Fibroblast of lung (primary cell): ENCODE results near the gene DLX2. TPM values are rescaled to one million over a fixed set of nuclear protein-coding genes. Genes with fewer than 3 reads are reported as not detected.
"Not testable (repeated sequence)": the region's sequence is repeated elsewhere in the genome, so short reads cannot be mapped to it uniquely, and the experiment has no call there.

Experiments used
- DNase-seq, 2 donors: peaks; one replicate each; pipeline versions ENCODE4 v3.0.0 to v3.0.0-alpha.2; 2010; ENCODE audit warnings: low read depth in 2 of 2
- H2AFZ ChIP-seq: 2 replicates; pipeline ENCODE4 v1.5.1; 2012; ENCODE audit warnings: low read length, control low read depth, inconsistent platforms
- H3K27ac ChIP-seq: 2 replicates; pipeline ENCODE4 v1.5.1; 2011; ENCODE audit warnings: low read length, control low read depth; ENCODE audit not compliant: insufficient read depth
- H3K27me3 ChIP-seq: 2 replicates; pipeline ENCODE4 v1.5.1; 2011; ENCODE audit warnings: mild to moderate bottlenecking, low read length; ENCODE audit not compliant: control insufficient read depth, insufficient read depth
- H3K36me3 ChIP-seq: 2 replicates; pipeline ENCODE4 v1.5.1; 2011; ENCODE audit warnings: low read length; ENCODE audit not compliant: control insufficient read depth, insufficient read depth
- H3K4me1 ChIP-seq: 2 replicates; pipeline ENCODE4 v1.5.1; 2011; ENCODE audit warnings: low read length; ENCODE audit not compliant: control insufficient read depth, insufficient read depth; ENCODE audit errors: extremely low read depth
- H3K4me2 ChIP-seq: 2 replicates; pipeline ENCODE4 v1.5.1; 2011; ENCODE audit warnings: low read length, control low read depth; ENCODE audit not compliant: insufficient read depth; ENCODE audit errors: extremely low read depth
- H3K4me3 ChIP-seq, 4 experiments: fragments of 200-600 bp in 1 of 4; sonication (generic) in 1 of 4; replicated peaks in 1 of 4; 2 replicates each; pipeline ENCODE4 v1.5.1; 2011 to 2016; ENCODE audit warnings: low read length in 4 of 4, low read depth in 3 of 4, mild to moderate bottlenecking in 3 of 4, control low read depth in 2 of 4, inconsistent platforms in 1 of 4, mixed read lengths in 1 of 4; ENCODE audit not compliant: insufficient read depth in 1 of 4; ENCODE audit errors: control extremely low read depth in 1 of 4
- H3K79me2 ChIP-seq: 2 replicates; pipeline ENCODE4 v1.5.1; 2012; ENCODE audit warnings: mild to moderate bottlenecking, low read length, inconsistent platforms; ENCODE audit not compliant: control insufficient read depth, insufficient read depth
- H3K9ac ChIP-seq: 2 replicates; pipeline ENCODE4 v1.5.1; 2011; ENCODE audit warnings: mild to moderate bottlenecking, low read length, control low read depth; ENCODE audit not compliant: insufficient read depth
- H3K9me3 ChIP-seq: 2 replicates; pipeline ENCODE4 v1.5.1; 2012; ENCODE audit warnings: low read depth, low read length; ENCODE audit not compliant: control insufficient read depth, insufficient read depth
- H4K20me1 ChIP-seq: 2 replicates; pipeline ENCODE4 v1.5.1; 2011; ENCODE audit warnings: low read length; ENCODE audit not compliant: control insufficient read depth, insufficient read depth; ENCODE audit errors: extremely low read depth
- EZH2 ChIP-seq: IDR thresholded peaks from 2 replicates; pipeline ENCODE4 v1.5.1; 2012; ENCODE audit warnings: low read length, control low read depth, mild to moderate bottlenecking; ENCODE audit errors: missing control alignments
- polyA plus RNA-seq, 2 donors: library from polyadenylated mRNA; depleted of rRNA in 1 of 2; stranded (reverse) in 1 of 2; unstranded in 1 of 2; fragments of >200 nt; gene quantifications; 2 replicates each; pipeline ENCODE4 v1.2.1, GENCODE V29; 2011 to 2012; ENCODE audit warnings: missing spikeins in 1 of 2
- total RNA-seq: library from RNA; depleted of rRNA; stranded (reverse); fragments of >200 nt; gene quantifications from 2 replicates; pipeline ENCODE4 v1.2.1, GENCODE V29; 2014
- TF ChIP-seq, protein P1 (sequence below), 2 donors: IDR thresholded peaks in 1 of 2; conservative IDR thresholded peaks in 1 of 2; 1 replicate in 1 of 2; 2 replicates in 1 of 2; pipeline ENCODE4 v1.5.1; 2011 to 2012; ENCODE audit warnings: low read length in 2 of 2, control low read depth in 1 of 2, inconsistent platforms in 1 of 2, low read depth in 1 of 2, mild to moderate bottlenecking in 1 of 2

The DLX2 gene
- total and polyA plus RNA-seq, 2 donors (not counting 1 experiment from before 2014, with no cell fraction given), result not detected

GRCh38 chr2:172114579-172114978 lies 11.9 kb upstream of the DLX2 start:
- Histone ChIP-seq H4K20me1 (no peaks in the 10 kb centered on the region), H3K9ac (no peak overlapping the region), H3K4me1 (peaks cover 4% of the 10 kb centered on the region), H3K9me3 (no peaks in the 10 kb centered on the region), H2AFZ (no peak overlapping the region), H3K79me2 (no peaks in the 10 kb centered on the region), H3K4me3 (no peak overlapping the region), H3K27ac (no peak overlapping the region), H3K27me3 (no peaks in the 10 kb centered on the region), H3K4me2 (no peak overlapping the region), H3K36me3 (no peaks in the 10 kb centered on the region)
- no peak for DNase-seq
- no peak for TF ChIP-seq EZH2
- TF ChIP-seq, protein P1, sequence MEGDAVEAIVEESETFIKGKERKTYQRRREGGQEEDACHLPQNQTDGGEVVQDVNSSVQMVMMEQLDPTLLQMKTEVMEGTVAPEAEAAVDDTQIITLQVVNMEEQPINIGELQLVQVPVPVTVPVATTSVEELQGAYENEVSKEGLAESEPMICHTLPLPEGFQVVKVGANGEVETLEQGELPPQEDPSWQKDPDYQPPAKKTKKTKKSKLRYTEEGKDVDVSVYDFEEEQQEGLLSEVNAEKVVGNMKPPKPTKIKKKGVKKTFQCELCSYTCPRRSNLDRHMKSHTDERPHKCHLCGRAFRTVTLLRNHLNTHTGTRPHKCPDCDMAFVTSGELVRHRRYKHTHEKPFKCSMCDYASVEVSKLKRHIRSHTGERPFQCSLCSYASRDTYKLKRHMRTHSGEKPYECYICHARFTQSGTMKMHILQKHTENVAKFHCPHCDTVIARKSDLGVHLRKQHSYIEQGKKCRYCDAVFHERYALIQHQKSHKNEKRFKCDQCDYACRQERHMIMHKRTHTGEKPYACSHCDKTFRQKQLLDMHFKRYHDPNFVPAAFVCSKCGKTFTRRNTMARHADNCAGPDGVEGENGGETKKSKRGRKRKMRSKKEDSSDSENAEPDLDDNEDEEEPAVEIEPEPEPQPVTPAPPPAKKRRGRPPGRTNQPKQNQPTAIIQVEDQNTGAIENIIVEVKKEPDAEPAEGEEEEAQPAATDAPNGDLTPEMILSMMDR (conservative IDR thresholded peaks at IDR 0.05 in 1 of 2, IDR thresholded peaks at IDR 0.05 in 1 of 2; ENCODE audit: low read depth in 1 of 2, low read length in 2 of 2), result no peak

DNA sequence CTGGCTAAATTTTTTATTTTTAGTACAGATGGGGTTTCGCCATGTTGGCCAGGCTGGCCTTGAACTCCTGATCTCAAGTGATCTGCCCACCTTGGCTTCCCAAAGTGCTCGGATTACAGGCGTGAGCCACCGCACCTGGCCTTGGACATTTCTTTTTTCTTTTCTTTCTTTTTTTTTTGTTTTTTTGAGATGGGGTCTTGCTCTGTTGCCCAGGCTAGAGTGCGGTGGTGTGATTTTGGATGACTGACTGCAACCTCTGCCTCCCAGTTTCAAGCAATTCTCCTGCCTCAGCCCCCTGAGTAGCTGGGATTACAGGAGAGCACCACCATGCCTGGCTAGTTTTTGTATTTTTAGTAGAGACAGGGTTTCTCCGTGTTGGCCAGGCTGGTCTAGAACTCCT lies 11.5 kb upstream of the DLX2 start:
- H2AFZ ChIP-seq, H3K4me3 ChIP-seq, DNase-seq, H3K9ac ChIP-seq, H3K4me1 ChIP-seq, H3K27ac ChIP-seq, H4K20me1 ChIP-seq, H3K4me2 ChIP-seq, H3K27me3 ChIP-seq, H3K36me3 ChIP-seq, H3K9me3 ChIP-seq, H3K79me2 ChIP-seq: not testable (repeated sequence)

- H3K27ac ChIP-seq, result no peak overlapping the region
- no peak overlapping the region for H3K4me2 ChIP-seq
- TF ChIP-seq EZH2, result no peak
- TF ChIP-seq, protein P1 (conservative IDR thresholded peaks at IDR 0.05 in 1 of 2, IDR thresholded peaks at IDR 0.05 in 1 of 2; ENCODE audit: low read depth in 1 of 2, low read length in 2 of 2), result peak in 1 of 2 donors; percentile 34
- H3K9me3 ChIP-seq, result no peaks in the 10 kb centered on the region
- peak; percentile 57 to 66 for DNase-seq
- no peak overlapping the region for H3K9ac ChIP-seq
- H3K4me1 ChIP-seq, result no peaks in the 10 kb centered on the region
- H3K79me2 ChIP-seq, result no peaks in the 10 kb centered on the region
- H4K20me1 ChIP-seq, result no peaks in the 10 kb centered on the region
- H2AFZ ChIP-seq, result no peak overlapping the region
- no peak overlapping the region for H3K4me3 ChIP-seq
- H3K27me3 ChIP-seq, result no peaks in the 10 kb centered on the region
- no peaks in the 10 kb centered on the region for H3K36me3 ChIP-seq
Observed at GRCh38 chr2:172113617-172114016, 10.9 kb upstream of the DLX2 start.
